GM12892 (cell line): Measurements from ENCODE around the gene CEMIP2.

ENCODE experiments used
- POLR2A ChIP-seq: IDR thresholded peaks from 2 replicates; pipeline ENCODE4 v1.6.1; 2011; ENCODE audit warnings: low read depth, low read length, control low read depth
- POLR2AphosphoS5 ChIP-seq: IDR thresholded peaks from 2 replicates; pipeline ENCODE4 v1.6.1; 2011; ENCODE audit warnings: low read depth, low read length, control low read depth
- TAF1 ChIP-seq: IDR thresholded peaks from 2 replicates; pipeline ENCODE4 v1.6.1; 2011; ENCODE audit warnings: low read depth, mild to moderate bottlenecking, control low read depth, low read length, borderline replicate concordance

DNA sequence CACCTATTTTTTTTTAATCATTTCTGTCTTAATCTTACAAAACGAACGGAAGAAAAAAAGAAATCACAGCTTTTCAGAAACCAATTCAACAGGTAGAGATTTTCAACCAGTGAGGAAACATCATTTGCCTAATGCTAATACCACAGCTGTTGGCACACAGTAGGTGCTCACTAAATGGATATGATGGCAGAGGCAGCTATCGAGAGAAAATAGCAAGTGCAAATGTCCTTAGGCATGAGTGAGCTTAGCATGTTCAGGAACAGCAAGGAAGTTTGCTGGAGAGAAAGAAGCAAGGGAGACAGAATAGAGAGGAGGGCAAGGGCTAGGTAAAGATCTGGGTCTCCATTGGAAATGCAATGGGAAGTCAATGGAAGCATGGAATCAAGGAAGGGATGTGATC lies 49.2 kb downstream of the CEMIP2 start:
- TF ChIP-seq TAF1 (no peak), POLR2A (no peak), POLR2AphosphoS5 (no peak)
